PC-9 (cell line): ENCODE data around the gene CTDSP2. TPM values are rescaled to one million over a fixed set of nuclear protein-coding genes. Genes with fewer than 3 reads are reported as not detected.

ENCODE experiments used
- BruUV-seq: library from RNA; stranded (reverse); fragments of 400-500 nt; replicated peaks from 2 replicates; lab custom pipeline; 2021; lab: Mats Ljungman, UMichigan
- CTCF ChIA-PET: fragments of 300-600 bp; sonication (Branson Sonifier 250); formaldehyde crosslinking; loops from one replicate; lab custom pipeline; 2022; ENCODE audit warnings: antibody characterized with exemption; lab: Charles Lee
- POLR2A ChIA-PET: fragments of 300-600 bp; sonication (Branson Sonifier 250); formaldehyde crosslinking; loops from one replicate; lab custom pipeline; 2022; ENCODE audit warnings: antibody characterized with exemption; ENCODE audit not compliant: unreplicated experiment; lab: Charles Lee
- DNase-seq, 2 experiments: peaks; one replicate each; pipeline versions ENCODE4 v3.0.0 to v3.0.0-alpha.2; 2015 to 2022; ENCODE audit warnings: mixed read lengths in 1 of 2
- H2AFZ ChIP-seq: fragments of 200-600 bp; sonication (generic); 2 replicates; pipeline ENCODE4 v1.8.1; 2017; ENCODE audit warnings: antibody characterized with exemption
- H3F3A ChIP-seq: fragments of 200-600 bp; sonication (generic); 2 replicates; pipeline ENCODE4 v1.8.1; 2017; ENCODE audit warnings: antibody characterized with exemption, mild to moderate bottlenecking, low read depth; ENCODE audit not compliant: insufficient read depth
- H3K27ac ChIP-seq: fragments of 200-600 bp; sonication (generic); 2 replicates; pipeline ENCODE4 v1.6.1; 2016; ENCODE audit warnings: mixed run types
- H3K27me3 ChIP-seq: fragments of 200-600 bp; sonication (generic); 2 replicates; pipeline ENCODE4 v1.6.1; 2016; ENCODE audit warnings: low read depth, mixed run types; ENCODE audit not compliant: insufficient read depth
- H3K36me3 ChIP-seq: fragments of 200-600 bp; sonication (generic); 2 replicates; pipeline ENCODE4 v1.6.1; 2016; ENCODE audit warnings: low read depth, mixed run types
- H3K4me1 ChIP-seq: fragments of 200-600 bp; sonication (generic); replicated peaks from 2 replicates; pipeline ENCODE4 v1.6.1; 2016; ENCODE audit warnings: mixed run types; ENCODE audit not compliant: insufficient read depth
- H3K4me2 ChIP-seq: fragments of 200-600 bp; sonication (generic); 2 replicates; pipeline ENCODE4 v1.6.1; 2017; ENCODE audit warnings: mixed run types
- H3K4me3 ChIP-seq: fragments of 200-600 bp; sonication (generic); 2 replicates; pipeline ENCODE4 v1.6.1; 2016; ENCODE audit warnings: mixed run types
- H3K79me2 ChIP-seq: fragments of 200-600 bp; sonication (generic); 2 replicates; pipeline ENCODE4 v1.6.1; 2017; ENCODE audit warnings: low read depth, mixed run types
- H3K9me2 ChIP-seq: fragments of 200-600 bp; sonication (generic); 2 replicates; pipeline ENCODE4 v1.8.1; 2017; ENCODE audit warnings: mild to moderate bottlenecking; ENCODE audit not compliant: insufficient read depth
- H3K9me3 ChIP-seq: fragments of 200-600 bp; sonication (generic); 2 replicates; pipeline ENCODE4 v1.8.1; 2016; ENCODE audit warnings: low read depth; ENCODE audit not compliant: insufficient read depth
- H4K20me1 ChIP-seq: fragments of 200-600 bp; sonication (generic); 2 replicates; pipeline ENCODE4 v1.8.1; 2017; ENCODE audit not compliant: insufficient read depth
- CTCF ChIP-seq: fragments of 200-600 bp; sonication (generic); conservative IDR thresholded peaks from 2 replicates; pipeline ENCODE4 v1.6.1; 2017; ENCODE audit warnings: mixed run types, antibody characterized with exemption, mild to moderate bottlenecking, moderate library complexity
- EZH2 ChIP-seq: fragments of 200-600 bp; sonication (generic); IDR thresholded peaks from 2 replicates; pipeline ENCODE4 v1.8.0; 2017; ENCODE audit warnings: antibody characterized with exemption, low read depth
- intact Hi-C: fragments of 100-400 bp; cut with micrococcal nuclease; formaldehyde crosslinking; loops from one replicate; pipeline ENCODE4 v1.10.0; 2022; ENCODE audit not compliant: unreplicated experiment
- total RNA-seq: library from RNA; stranded (reverse); gene quantifications from 2 replicates; pipeline ENCODE4 v1.2.3, GENCODE V29; 2021

CTDSP2 gene
- total RNA-seq, 1 experiment from 2014 or later = 102 TPM

DNA sequence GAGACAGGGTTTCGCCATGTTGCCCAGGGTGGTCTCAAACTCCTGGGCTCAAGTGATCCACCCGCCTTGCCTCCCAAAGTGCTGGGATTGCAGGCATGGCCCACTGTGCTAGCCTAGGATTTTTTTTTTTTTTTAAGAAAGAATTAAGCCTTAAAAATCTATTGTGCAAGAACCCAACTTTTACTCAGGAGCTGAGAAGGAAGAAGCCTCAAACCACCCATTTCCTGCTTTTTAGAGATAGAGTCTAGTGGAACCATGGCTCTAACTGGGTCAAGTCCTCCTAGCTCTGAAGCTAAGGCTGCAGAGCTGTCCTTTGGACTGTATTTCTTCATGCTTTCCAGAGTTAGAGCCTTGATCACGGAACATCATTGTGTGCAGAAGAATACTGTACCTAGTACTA, 65.3 kb downstream of the CTDSP2 start:
- Histone ChIP-seq H3K36me3 (peaks cover 17% of the 10 kb centered on the region), H3K9me2 (no peaks in the 10 kb centered on the region), H3F3A (peaks cover 10% of the 10 kb centered on the region; the same call in 1 of the 2 replicates), H3K4me2 (no peak overlapping the region), H3K4me1 (peaks cover 8% of the 10 kb centered on the region), H3K79me2 (peaks cover 14% of the 10 kb centered on the region), H3K4me3 (no peak overlapping the region), H3K9me3 (no peaks in the 10 kb centered on the region), H4K20me1 (no peaks in the 10 kb centered on the region), H2AFZ (no peak overlapping the region), H3K27ac (no peak overlapping the region), H3K27me3 (no peaks in the 10 kb centered on the region)
- DNase-seq = no peak
- intact Hi-C loops = no loop called here
- no TSS peak for BruUV-seq
- ChIA-PET CTCF (interaction anchor here (0.6 to 0.7 kb wide), 2 partner anchors 65 to 100 kb away, joined by 4 read pairs; partner anchors contain the start of gene CTDSP2), POLR2A (interaction anchor here (0.6 kb wide), 1 partner anchor 266 kb away, joined by 4 read pairs; no protein-coding TSS in a partner anchor)
- no peak for TF ChIP-seq CTCF
- no peak for TF ChIP-seq EZH2

- Histone ChIP-seq H3K9me3 (no peaks in the 10 kb centered on the region), H3K27me3 (no peaks in the 10 kb centered on the region), H3K27ac (no peak overlapping the region), H3K36me3 (peaks cover 8% of the 10 kb centered on the region), H3K9me2 (no peaks in the 10 kb centered on the region), H2AFZ (no peak overlapping the region), H3K79me2 (peaks cover 14% of the 10 kb centered on the region), H4K20me1 (no peaks in the 10 kb centered on the region), H3K4me2 (no peak overlapping the region), H3K4me1 (peaks cover 8% of the 10 kb centered on the region), H3F3A (peaks cover 10% of the 10 kb centered on the region; the same call in 1 of the 2 replicates), H3K4me3 (no peak overlapping the region)
- no TSS peak for BruUV-seq
- ChIA-PET CTCF (no interaction called here), POLR2A (no interaction called here)
- no peak for DNase-seq
- intact Hi-C loops = no loop called here
- TF ChIP-seq CTCF (no peak), EZH2 (no peak)
Measured at GRCh38 chr12:57780284-57780897, 66.1 kb downstream of the CTDSP2 start.

DNA sequence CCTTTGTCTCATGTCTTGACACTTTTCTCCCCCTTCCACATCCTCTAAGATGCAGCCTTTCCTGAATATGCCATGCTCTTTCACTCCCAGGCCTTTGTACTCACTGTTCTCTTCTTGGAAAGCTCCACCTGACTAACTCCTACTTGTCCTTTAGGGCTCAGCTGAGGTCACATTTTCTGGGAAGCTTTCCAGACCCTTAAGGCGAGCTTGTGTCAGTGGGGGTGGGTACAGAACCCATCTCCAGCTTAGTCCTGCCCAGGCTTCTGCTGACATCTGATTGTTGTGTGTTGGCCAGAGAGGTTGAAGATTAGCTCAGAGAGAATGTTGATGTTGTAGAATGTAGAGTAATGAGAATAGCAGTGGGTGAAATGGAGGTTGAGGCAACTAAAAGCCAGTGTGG, 66.8 kb downstream of the CTDSP2 start:
- CTCF ChIA-PET = no interaction called here
- POLR2A ChIA-PET = no interaction called here

More for the DNA sequence above, 66.8 kb downstream of the CTDSP2 start:
- Histone ChIP-seq H3F3A (peaks cover 10% of the 10 kb centered on the region; the same call in 1 of the 2 replicates), H3K4me1 (peaks cover 8% of the 10 kb centered on the region), H3K27me3 (no peaks in the 10 kb centered on the region), H3K4me2 (no peak overlapping the region), H3K4me3 (no peak overlapping the region), H3K36me3 (peaks cover 5% of the 10 kb centered on the region; the same call in 1 of the 2 replicates), H3K9me3 (no peaks in the 10 kb centered on the region), H3K9me2 (no peaks in the 10 kb centered on the region), H4K20me1 (no peaks in the 10 kb centered on the region), H3K27ac (no peak overlapping the region), H3K79me2 (peaks cover 14% of the 10 kb centered on the region), H2AFZ (no peak overlapping the region)
- intact Hi-C loops = no loop called here
- DNase-seq = no peak
- no peak for TF ChIP-seq EZH2
- BruUV-seq = no TSS peak
